ENCODE measurements around the gene CYTH4.

Gene CYTH4

DNA sequence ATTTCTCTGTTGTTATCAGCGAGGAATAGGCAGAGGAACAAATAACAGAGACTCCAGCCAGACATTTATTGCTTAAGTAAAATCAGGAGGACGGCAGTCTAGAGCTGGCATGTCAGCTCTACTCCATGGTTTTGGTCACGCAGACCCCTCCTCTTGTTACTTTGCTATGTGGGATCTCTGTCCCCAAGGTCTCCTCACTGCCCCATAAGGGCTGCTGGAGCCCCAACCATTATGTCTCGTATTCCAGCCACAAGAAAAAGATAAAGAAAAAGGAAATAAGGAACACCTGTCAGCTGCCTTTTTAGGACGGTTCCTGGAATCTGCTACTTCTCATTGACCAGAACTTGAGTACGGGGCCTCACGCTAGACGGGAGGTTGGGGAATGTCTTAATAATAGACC lies 74.6 kb downstream of the CYTH4 start:
- Mint-ChIP-seq H3K4me1 (no peaks in the 10 kb centered on the region), H3K27me3 (peaks cover 2% of the 10 kb centered on the region), H3K9me3 (no peaks in the 10 kb centered on the region), H3K27ac (no peak overlapping the region), H3K36me3 (ENCODE audit: low read depth) (no peaks in the 10 kb centered on the region), H3K4me3 (no peak overlapping the region)
- DNase-seq (no peak), ATAC-seq (no peak)

DNA sequence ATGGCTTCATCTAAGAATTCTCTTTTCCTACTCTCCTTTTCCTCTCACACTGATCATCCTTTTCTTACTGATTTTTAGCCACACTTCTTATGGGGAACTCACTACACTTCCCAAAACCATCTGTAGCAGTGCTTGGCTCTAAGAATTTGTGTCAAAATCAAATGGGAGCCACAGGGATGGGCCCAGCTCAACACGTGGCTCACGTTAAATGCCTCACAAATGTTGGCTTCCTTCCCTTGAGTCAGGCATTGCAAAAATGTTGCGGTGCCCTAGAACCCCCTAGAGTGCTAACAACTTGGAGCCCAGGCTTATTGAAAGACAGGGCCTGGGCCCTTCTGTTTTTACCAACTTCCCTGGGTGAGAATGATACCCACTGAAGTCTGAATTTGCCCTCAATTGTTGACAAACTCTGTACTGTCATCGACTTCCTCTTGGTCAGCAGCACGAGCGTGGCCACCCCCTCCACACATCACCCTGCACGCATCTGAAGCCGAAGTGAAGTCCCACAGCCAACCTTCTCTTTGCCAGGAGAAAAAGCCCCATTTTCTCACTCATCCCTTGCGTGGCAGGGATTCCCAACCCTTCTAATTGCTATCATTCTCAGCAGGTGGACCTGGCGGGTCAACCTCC lies 75.3 kb downstream of the CYTH4 start:
- Mint-ChIP-seq H3K27ac (no peak overlapping the region), H3K27me3 (peaks cover 2% of the 10 kb centered on the region), H3K4me3 (no peak overlapping the region), H3K36me3 (ENCODE audit: low read depth) (no peaks in the 10 kb centered on the region), H3K4me1 (no peaks in the 10 kb centered on the region), H3K9me3 (no peaks in the 10 kb centered on the region)
- ATAC-seq, result no peak
- DNase-seq, result no peak

DNA sequence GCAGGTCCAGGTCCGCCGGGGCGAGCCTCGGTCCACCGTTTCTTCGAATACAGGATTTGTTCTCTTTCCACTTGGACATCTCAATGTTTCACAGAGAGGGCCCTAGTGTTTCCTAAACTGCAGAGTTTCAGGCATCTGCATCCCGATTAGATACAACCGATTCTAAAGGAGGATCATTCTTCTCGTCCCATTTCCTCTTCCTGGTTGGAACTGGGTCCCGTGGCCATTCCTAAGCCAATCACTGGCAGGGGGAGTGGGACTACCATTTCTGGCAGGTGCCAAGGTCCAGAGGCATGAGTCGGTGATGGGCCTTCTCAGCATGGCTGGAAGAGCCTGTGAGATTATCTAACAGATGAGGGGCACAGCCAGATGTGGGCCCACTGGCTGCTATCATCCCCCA lies 76.1 kb downstream of the CYTH4 start:
- no peak overlapping the region for H3K4me3 Mint-ChIP-seq
- no peak overlapping the region for H3K27ac Mint-ChIP-seq
- H3K4me1 Mint-ChIP-seq, result no peaks in the 10 kb centered on the region
- H3K27me3 Mint-ChIP-seq, result peaks cover 2% of the 10 kb centered on the region
- no peaks in the 10 kb centered on the region for H3K9me3 Mint-ChIP-seq
- H3K36me3 Mint-ChIP-seq (ENCODE audit: low read depth), result no peaks in the 10 kb centered on the region
- DNase-seq (no peak), ATAC-seq (no peak)

DNA sequence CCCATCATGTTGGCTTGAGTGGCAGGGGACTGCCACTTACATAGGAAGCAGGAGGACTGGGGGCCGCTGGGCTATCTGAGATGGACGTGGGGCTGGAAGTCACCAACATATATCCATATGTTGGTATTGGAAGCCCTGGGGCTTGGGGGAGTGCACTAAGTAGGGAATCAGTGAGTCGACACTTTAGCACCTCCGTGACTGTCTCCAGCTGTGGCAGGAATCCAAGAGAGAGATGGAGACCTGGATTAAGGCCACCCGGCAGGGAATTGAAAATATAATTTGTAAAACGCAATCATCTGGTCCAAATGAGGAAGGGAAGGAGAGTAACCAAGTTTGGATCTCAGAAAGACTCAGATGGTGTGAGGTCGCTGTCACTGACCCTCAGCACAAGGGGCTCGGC lies 76.6 kb downstream of the CYTH4 start:
- no peaks in the 10 kb centered on the region for H3K36me3 Mint-ChIP-seq (ENCODE audit: low read depth)
- H3K27me3 Mint-ChIP-seq, result peaks cover 2% of the 10 kb centered on the region
- H3K9me3 Mint-ChIP-seq, result no peaks in the 10 kb centered on the region
- no peak for DNase-seq
- H3K27ac Mint-ChIP-seq, result no peak overlapping the region
- no peak overlapping the region for H3K4me3 Mint-ChIP-seq
- ATAC-seq, result no peak
- no peaks in the 10 kb centered on the region for H3K4me1 Mint-ChIP-seq

DNA sequence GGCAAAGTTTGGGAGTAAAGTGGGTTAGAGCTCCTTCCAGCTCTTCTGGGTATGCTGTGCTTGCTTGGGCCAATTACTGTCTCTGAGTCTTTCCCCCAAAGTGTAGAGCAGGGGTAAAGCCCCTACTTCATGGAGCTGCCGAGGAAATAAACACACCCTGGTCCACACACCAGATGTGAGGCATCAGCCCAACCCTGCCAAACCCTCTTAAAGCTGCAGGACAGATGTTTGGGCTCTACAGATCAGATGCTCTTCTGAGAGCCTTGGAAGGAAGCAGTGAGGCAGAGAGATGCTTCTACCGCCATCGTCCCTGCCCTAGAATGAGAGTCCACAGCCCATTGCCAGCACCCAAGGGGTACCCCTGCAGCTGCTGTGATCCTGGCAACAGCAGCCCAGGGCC lies 80.3 kb downstream of the CYTH4 start:
- no peaks in the 10 kb centered on the region for H3K36me3 Mint-ChIP-seq (ENCODE audit: low read depth)
- H3K27ac Mint-ChIP-seq, result no peak overlapping the region
- peaks cover 2% of the 10 kb centered on the region for H3K4me1 Mint-ChIP-seq
- no peaks in the 10 kb centered on the region for H3K9me3 Mint-ChIP-seq
- DNase-seq (no peak), ATAC-seq (no peak)
- no peak overlapping the region for H3K4me3 Mint-ChIP-seq
- H3K27me3 Mint-ChIP-seq, result no peaks in the 10 kb centered on the region

DNA sequence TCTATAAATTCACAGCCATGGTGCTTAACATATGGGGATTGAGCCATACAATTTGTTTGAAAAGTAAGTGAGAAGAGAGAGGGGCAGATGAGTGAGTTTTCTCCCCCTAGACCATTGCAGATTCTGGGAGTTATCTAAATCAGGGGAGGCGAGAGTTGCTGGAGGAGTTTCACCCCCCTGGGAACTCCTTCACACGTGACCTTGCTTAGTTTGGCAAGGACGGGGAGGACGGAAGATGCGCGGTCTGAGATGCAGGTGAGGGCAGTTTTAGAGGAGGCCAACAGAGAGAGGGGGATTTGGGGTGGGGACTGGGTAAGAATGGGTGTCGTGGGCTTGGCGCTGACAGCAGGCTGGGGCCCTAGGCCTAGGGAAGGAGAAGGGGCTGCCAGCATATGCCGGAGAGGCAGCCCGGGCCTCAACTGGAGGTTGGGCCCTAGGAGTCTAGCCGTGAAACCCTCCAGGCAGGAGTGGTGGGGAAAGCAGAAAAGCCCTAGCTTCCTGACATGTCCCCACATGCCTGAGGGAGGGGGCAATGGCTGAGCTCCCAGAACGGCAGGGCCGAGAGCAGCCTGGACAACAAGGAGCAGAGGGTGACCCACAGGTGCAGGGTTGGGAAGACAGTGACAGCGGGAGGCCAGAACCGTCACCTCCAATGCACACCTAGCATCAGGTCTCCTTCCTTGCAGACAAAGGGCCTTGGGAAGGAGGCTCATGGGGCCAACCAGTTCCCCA lies 81.1 kb downstream of the CYTH4 start:
- Mint-ChIP-seq H3K4me1 (peaks cover 2% of the 10 kb centered on the region), H3K36me3 (ENCODE audit: low read depth) (no peaks in the 10 kb centered on the region), H3K9me3 (no peaks in the 10 kb centered on the region), H3K27ac (no peak overlapping the region), H3K4me3 (no peak overlapping the region), H3K27me3 (no peaks in the 10 kb centered on the region)
- ATAC-seq (no peak), DNase-seq (no peak)
